Kidney (tissue), 22 donors: ENCODE data around the gene KLLN. TPM values are rescaled to one million over a fixed set of nuclear protein-coding genes. Genes with fewer than 3 reads are reported as not detected.
"Not testable (repeated sequence)": the region's sequence is repeated elsewhere in the genome, so short reads cannot be mapped to it uniquely, and the experiment has no call there.

Source experiments
- DNase-seq, 5 donors: peaks; one replicate each; pipeline ENCODE4 v3.0.0-alpha.2; 2013 to 2020
- FAIRE-seq: peaks from 2 replicates; lab custom pipeline; 2012; peaks lifted over from hg19 to GRCh38; lab: Jason Lieb, UNC
- H3K27ac ChIP-seq, 2 donors: one replicate each; pipeline ENCODE4 v1.7.0; 2013; ENCODE audit warnings: low read depth in 2 of 2, low read length in 2 of 2, inconsistent platforms in 1 of 2
- H3K27me3 ChIP-seq: one replicate; pipeline ENCODE4 v1.7.1; 2013; ENCODE audit warnings: low read length, inconsistent platforms; ENCODE audit not compliant: control insufficient read depth, insufficient read depth
- H3K36me3 ChIP-seq, 3 donors: one replicate each; pipeline versions ENCODE4 v1.7.0 to v1.7.1; 2013; ENCODE audit warnings: low read length in 3 of 3, control low read depth in 1 of 3, inconsistent platforms in 1 of 3; ENCODE audit not compliant: insufficient read depth in 3 of 3, control insufficient read depth in 2 of 3
- H3K4me1 ChIP-seq, 3 donors: one replicate each; pipeline versions ENCODE4 v1.7.0 to v1.7.1; 2013; ENCODE audit warnings: low read length in 3 of 3, inconsistent platforms in 1 of 3, low read depth in 1 of 3; ENCODE audit not compliant: control insufficient read depth in 2 of 3, insufficient read depth in 2 of 3
- H3K4me3 ChIP-seq, 3 donors: one replicate each; pipeline versions ENCODE4 v1.7.0 to v1.8.1; 2013; ENCODE audit warnings: low read length in 3 of 3, control low read depth in 1 of 3, inconsistent platforms in 1 of 3
- H3K9ac ChIP-seq, 3 donors: one replicate each; pipeline versions ENCODE4 v1.7.0 to v1.7.1; 2013; ENCODE audit warnings: low read length in 3 of 3, control low read depth in 1 of 3, inconsistent platforms in 1 of 3
- H3K9me3 ChIP-seq, 3 donors: one replicate each; pipeline versions ENCODE4 v1.7.0 to v1.7.1; 2013; ENCODE audit warnings: low read length in 3 of 3, control low read depth in 1 of 3, inconsistent platforms in 1 of 3; ENCODE audit not compliant: control insufficient read depth in 2 of 3, insufficient read depth in 1 of 3
- CTCF ChIP-seq: IDR thresholded peaks from 3 replicates; pipeline ENCODE4 v1.5.1; 2012; ENCODE audit warnings: mild to moderate bottlenecking, moderate library complexity, borderline replicate concordance; ENCODE audit not compliant: insufficient read depth; ENCODE audit errors: extremely low read depth
- intact Hi-C: fragments of 100-400 bp; cut with DNase I; formaldehyde crosslinking; loops from one replicate; pipeline ENCODE4 v1.11.1; 2022
- long read RNA-seq, 10 donors: library from polyadenylated mRNA in 1 of 10; unstranded in 1 of 10; transcript quantifications; one replicate each; pipeline ENCODE4 v2.0.0 and lab custom pipeline, GENCODE V29; 2021 to 2026
- polyA plus RNA-seq: library from polyadenylated mRNA; stranded (reverse); fragments of 350-450 nt; fragmentation: Illumina TruSeq; extraction: RNeasy Lipid Tissue Mini Kit (QIAGEN cat#74804); gene quantifications from one replicate; pipeline ENCODE4 v1.2.3, GENCODE V29; 2014; ENCODE audit warnings: low read depth, low replicate concordance; ENCODE audit not compliant: insufficient read depth
- total RNA-seq: library from RNA; stranded (reverse); fragmentation: NEBNext Ultra II Directional; extraction: Animal tissue kit (Norgen Biotek cat#: 25700); gene quantifications from one replicate; pipeline ENCODE4 v1.2.1, GENCODE V29; 2021
- donor health status: control.
- donor health status: control.
- donor health status: control.
- donor health status: control.
- donor health status: control.
- donor health status: DM: yes; HTN: yes; CAD: no.
- donor health status: Normal renal cell carcinoma (clear cell type).

The KLLN gene
- total RNA-seq: 1.7 TPM
- polyA plus RNA-seq: 0.82 TPM
- long read RNA-seq, donor 1, full-length matches to known transcripts: 1 of 1 reads
- long read RNA-seq, donor 1, partial matches to known transcripts: 0 of 1 reads
- long read RNA-seq, donor 1, other reads (novel, unspliced or antisense): 0 of 1 reads
- long read RNA-seq, donor 2: 0 reads
- long read RNA-seq, donor 3, full-length matches to known transcripts: 5 of 5 reads
- long read RNA-seq, donor 3, partial matches to known transcripts: 0 of 5 reads
- long read RNA-seq, donor 3, other reads (novel, unspliced or antisense): 0 of 5 reads
- long read RNA-seq, donor 4, full-length matches to known transcripts: 3 of 3 reads
- long read RNA-seq, donor 4, partial matches to known transcripts: 0 of 3 reads
- long read RNA-seq, donor 4, other reads (novel, unspliced or antisense): 0 of 3 reads
- long read RNA-seq, donor 5: 0 reads
- long read RNA-seq, donor 6, full-length matches to known transcripts: 1 of 1 reads
- long read RNA-seq, donor 6, partial matches to known transcripts: 0 of 1 reads
- long read RNA-seq, donor 6, other reads (novel, unspliced or antisense): 0 of 1 reads
- long read RNA-seq, donor 7, full-length matches to known transcripts: 1 of 1 reads
- long read RNA-seq, donor 7, partial matches to known transcripts: 0 of 1 reads
- long read RNA-seq, donor 7, other reads (novel, unspliced or antisense): 0 of 1 reads
- long read RNA-seq, donor 8, full-length matches to known transcripts: 1 of 1 reads
- long read RNA-seq, donor 8, partial matches to known transcripts: 0 of 1 reads
- long read RNA-seq, donor 8, other reads (novel, unspliced or antisense): 0 of 1 reads
- long read RNA-seq, donor 9: 0 reads
- long read RNA-seq, donor 10, full-length matches to known transcripts: 2 of 2 reads
- long read RNA-seq, donor 10, partial matches to known transcripts: 0 of 2 reads
- long read RNA-seq, donor 10, other reads (novel, unspliced or antisense): 0 of 2 reads

GRCh38 chr10:87863053-87863943 is at the start of gene KLLN, which contains the start of gene PTEN:
Gene KLLN, minus strand, starts transcription at chr10:87863533. Its CDS starts 1,046 bp downstream, at chr10:87862487.
Gene PTEN, plus strand, starts transcription at chr10:87863625. Its CDS starts 845 bp downstream, at chr10:87864470.
- Histone ChIP-seq H3K27me3 (no peaks in the 10 kb centered on the region), H3K36me3 (no peaks in the 10 kb centered on the region), H3K9ac (peak within 1 kb of the TSS; percentile 83 to 94 (median 92)), H3K9me3 (no peaks in the 10 kb centered on the region), H3K27ac (peak within 1 kb of the TSS; percentile 92 to 96), H3K4me1 (peaks cover 0 to 11% (median 6%) of the 10 kb centered on the region in 3 donors), H3K4me3 (peak within 1 kb of the TSS; percentile 97 to 99 (median 97))
- TF ChIP-seq CTCF: no peak
- FAIRE-seq (no peak), DNase-seq (peak; percentile 95 to 97 (median 97))
- intact Hi-C loops: no loop called here

- intact Hi-C loops, DNase-seq, H3K36me3 ChIP-seq, H3K27me3 ChIP-seq, H3K27ac ChIP-seq, FAIRE-seq, H3K9me3 ChIP-seq, H3K4me1 ChIP-seq, H3K9ac ChIP-seq, H3K4me3 ChIP-seq: not testable (repeated sequence)
Measured at GRCh38 chr10:87903396-87903795, 40.1 kb upstream of the KLLN start.

GRCh38 chr10:87897957-87898356 is 34.6 kb upstream of the KLLN start:
- intact Hi-C loops, H3K4me3 ChIP-seq, H3K9me3 ChIP-seq, H3K27ac ChIP-seq, H3K9ac ChIP-seq, FAIRE-seq, DNase-seq, H3K4me1 ChIP-seq, H3K27me3 ChIP-seq, H3K36me3 ChIP-seq: not testable (repeated sequence)

GRCh38 chr10:87896216-87896615 is 32.9 kb upstream of the KLLN start:
- Histone ChIP-seq H3K27me3 (no peaks in the 10 kb centered on the region), H3K4me1 (no peaks in the 10 kb centered on the region), H3K9ac (no peak overlapping the region), H3K27ac (no peak overlapping the region), H3K9me3 (no peaks in the 10 kb centered on the region), H3K36me3 (peaks cover 0 to 6% (median 0%) of the 10 kb centered on the region in 3 donors), H3K4me3 (no peak overlapping the region)
- TF ChIP-seq CTCF: no peak
- FAIRE-seq: no peak
- no peak for DNase-seq
- intact Hi-C loops: no loop called here
